ENCODE measurements around the gene LRRC32. TPM values are rescaled to one million over a fixed set of nuclear protein-coding genes. Genes with fewer than 3 reads are reported as not detected.

The LRRC32 gene
- total RNA-seq, 1 experiment from 2014 or later, result 0.46 TPM

DNA sequence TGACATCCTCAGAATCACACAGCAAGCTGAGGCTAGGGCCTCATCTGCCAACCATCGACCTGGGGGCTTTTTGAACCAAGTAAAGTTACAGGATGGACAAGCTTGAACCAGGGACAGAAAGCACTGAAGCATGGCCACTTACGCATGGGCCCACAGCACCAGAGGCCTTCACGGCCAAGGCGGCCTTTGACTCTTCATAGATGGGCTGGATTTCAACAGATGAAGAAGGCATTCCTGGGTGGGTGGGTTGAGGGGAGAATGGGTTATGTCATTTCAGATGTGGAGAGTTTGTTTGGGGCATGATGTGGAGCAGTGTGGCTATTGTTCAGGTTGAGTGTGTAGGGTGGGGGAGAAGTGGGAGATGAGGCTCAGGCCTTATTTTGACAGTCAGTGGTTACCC, 60.2 kb downstream of the LRRC32 start:
- H3K79me1 ChIP-seq (ENCODE audit: insufficient read depth, low read depth, low read length, poor library complexity, severe bottlenecking), result no peaks in the 10 kb centered on the region
- Mint-ChIP-seq H3K9me3 (peaks cover 11 to 12% of the 10 kb centered on the region in 2 experiments), H3K4me1 (peaks cover 29 to 38% of the 10 kb centered on the region in 2 experiments), H3K36me3 (ENCODE audit: insufficient read depth in 1 of 3, low read depth in 3 of 3) (peaks cover 6 to 20% (median 6%) of the 10 kb centered on the region in 3 experiments; a peak in 5 of 7 replicates), H3K4me3 (no peak overlapping the region), H3K27me3 (ENCODE audit: low read depth) (no peaks in the 10 kb centered on the region; the same call in 1 of the 2 replicates), H3K27ac (peak overlapping the region in 1 of 3 experiments; percentile 67; a peak in 2 of 7 replicates)
- H3T11ph ChIP-seq (ENCODE audit: low read length), result no peak overlapping the region
- no peak overlapping the region for H3K56ac ChIP-seq (ENCODE audit: insufficient read length, low read depth, low read length)
- H2BK5ac ChIP-seq (ENCODE audit: insufficient read length, low read length), result no peak overlapping the region
- no peaks in the 10 kb centered on the region for H4K20me1 ChIP-seq (ENCODE audit: control insufficient read depth, insufficient read depth, insufficient read length)
- no peak overlapping the region for H2BK20ac ChIP-seq (ENCODE audit: low read depth, low read length, poor library complexity, severe bottlenecking)
- no peak overlapping the region for H3K14ac ChIP-seq (ENCODE audit: insufficient read depth, low read length)
- no peak overlapping the region for H3K4me2 ChIP-seq (ENCODE audit: insufficient read depth, insufficient read length, low read length)
- H2BK12ac ChIP-seq (ENCODE audit: insufficient read length, low read depth, low read length), result no peak overlapping the region
- no peak overlapping the region for H2BK120ac ChIP-seq (ENCODE audit: low read depth, low read length, poor library complexity, severe bottlenecking)
- no peak overlapping the region for H3K23ac ChIP-seq (ENCODE audit: insufficient read length, low read depth, low read length)
- no peaks in the 10 kb centered on the region for H3K27me3 ChIP-seq (ENCODE audit: insufficient read depth, low read length)
- no peak overlapping the region for H2AFZ ChIP-seq (ENCODE audit: low read length)
- no peak overlapping the region for H4K91ac ChIP-seq (ENCODE audit: insufficient read length, low read depth, low read length)
- TF ChIP-seq, protein P1, sequence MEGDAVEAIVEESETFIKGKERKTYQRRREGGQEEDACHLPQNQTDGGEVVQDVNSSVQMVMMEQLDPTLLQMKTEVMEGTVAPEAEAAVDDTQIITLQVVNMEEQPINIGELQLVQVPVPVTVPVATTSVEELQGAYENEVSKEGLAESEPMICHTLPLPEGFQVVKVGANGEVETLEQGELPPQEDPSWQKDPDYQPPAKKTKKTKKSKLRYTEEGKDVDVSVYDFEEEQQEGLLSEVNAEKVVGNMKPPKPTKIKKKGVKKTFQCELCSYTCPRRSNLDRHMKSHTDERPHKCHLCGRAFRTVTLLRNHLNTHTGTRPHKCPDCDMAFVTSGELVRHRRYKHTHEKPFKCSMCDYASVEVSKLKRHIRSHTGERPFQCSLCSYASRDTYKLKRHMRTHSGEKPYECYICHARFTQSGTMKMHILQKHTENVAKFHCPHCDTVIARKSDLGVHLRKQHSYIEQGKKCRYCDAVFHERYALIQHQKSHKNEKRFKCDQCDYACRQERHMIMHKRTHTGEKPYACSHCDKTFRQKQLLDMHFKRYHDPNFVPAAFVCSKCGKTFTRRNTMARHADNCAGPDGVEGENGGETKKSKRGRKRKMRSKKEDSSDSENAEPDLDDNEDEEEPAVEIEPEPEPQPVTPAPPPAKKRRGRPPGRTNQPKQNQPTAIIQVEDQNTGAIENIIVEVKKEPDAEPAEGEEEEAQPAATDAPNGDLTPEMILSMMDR (conservative IDR thresholded peaks at IDR 0.05), result no peak
- no peak overlapping the region for H3K9ac ChIP-seq (ENCODE audit: extremely low read depth, insufficient read length, low read length)
- no peak overlapping the region for H4K8ac ChIP-seq (replicated peaks; ENCODE audit: insufficient read length, low read depth, low read length)
- no peaks in the 10 kb centered on the region for H3K9me3 ChIP-seq (ENCODE audit: control insufficient read depth, low read depth, low read length)
- no peak overlapping the region for H2BK15ac ChIP-seq (ENCODE audit: low read depth, low read length)
- H3K18ac ChIP-seq (ENCODE audit: insufficient read length, low read depth, low read length), result no peak overlapping the region
- H3K79me2 ChIP-seq (ENCODE audit: insufficient read depth, low read length), result no peaks in the 10 kb centered on the region
- no peak for DNase-seq
- no peaks in the 10 kb centered on the region for H3K23me2 ChIP-seq (ENCODE audit: insufficient read length, low read depth, low read length, poor library complexity, severe bottlenecking)
- WGBS (ENCODE audit: extremely low coverage, insufficient read length, low lambda C conversion rate), result no CpG with 5 or more reads among the region's 4 CpGs
- no peak overlapping the region for H4K5ac ChIP-seq (ENCODE audit: insufficient read length, low read depth, low read length)
- H3K27ac ChIP-seq (ENCODE audit: insufficient read length, low read depth, low read length), result no peak overlapping the region
- H3K4ac ChIP-seq (ENCODE audit: low read depth, low read length), result no peak overlapping the region
- H3K4me1 ChIP-seq (ENCODE audit: insufficient read depth, low read length), result no peaks in the 10 kb centered on the region; the same call in 1 of the 2 replicates
- no peak overlapping the region for H2AK5ac ChIP-seq (ENCODE audit: insufficient read length, low read length)

Data from H9 (cell line).